Renal cortex interstitium (tissue), 11 donors: ENCODE data around the gene AKAP8. TPM values are rescaled to one million over a fixed set of nuclear protein-coding genes. Genes with fewer than 3 reads are reported as not detected.
"Not testable (repeated sequence)": the region's sequence is repeated elsewhere in the genome, so short reads cannot be mapped to it uniquely, and the experiment has no call there.

ENCODE experiments used
- DNase-seq, 11 donors: peaks; one replicate each; pipeline ENCODE4 v3.0.0-alpha.2; 2013; ENCODE audit warnings: low read depth in 9 of 11, low spot score in 4 of 11; ENCODE audit errors: extremely low read depth in 1 of 11
- polyA plus RNA-seq, 3 donors: library from polyadenylated mRNA; unstranded; fragments of 120-200 nt; gene quantifications; one replicate each; pipeline ENCODE4 v1.2.1, GENCODE V29; 2013; ENCODE audit not compliant: insufficient read length in 3 of 3

AKAP8 gene
- polyA plus RNA-seq, 3 donors = 26.9 to 36.9 (median 27.2) TPM

GRCh38 chr19:15412832-15413231 is 33.2 kb upstream of the AKAP8 start:
- no peak for DNase-seq

- not testable (repeated sequence) for DNase-seq
These were observed 31.8 kb upstream of the AKAP8 start for GRCh38 chr19:15411351-15411750.

- DNase-seq = no peak
These were observed 25.2 kb upstream of the AKAP8 start for GRCh38 chr19:15404780-15405211.

DNA sequence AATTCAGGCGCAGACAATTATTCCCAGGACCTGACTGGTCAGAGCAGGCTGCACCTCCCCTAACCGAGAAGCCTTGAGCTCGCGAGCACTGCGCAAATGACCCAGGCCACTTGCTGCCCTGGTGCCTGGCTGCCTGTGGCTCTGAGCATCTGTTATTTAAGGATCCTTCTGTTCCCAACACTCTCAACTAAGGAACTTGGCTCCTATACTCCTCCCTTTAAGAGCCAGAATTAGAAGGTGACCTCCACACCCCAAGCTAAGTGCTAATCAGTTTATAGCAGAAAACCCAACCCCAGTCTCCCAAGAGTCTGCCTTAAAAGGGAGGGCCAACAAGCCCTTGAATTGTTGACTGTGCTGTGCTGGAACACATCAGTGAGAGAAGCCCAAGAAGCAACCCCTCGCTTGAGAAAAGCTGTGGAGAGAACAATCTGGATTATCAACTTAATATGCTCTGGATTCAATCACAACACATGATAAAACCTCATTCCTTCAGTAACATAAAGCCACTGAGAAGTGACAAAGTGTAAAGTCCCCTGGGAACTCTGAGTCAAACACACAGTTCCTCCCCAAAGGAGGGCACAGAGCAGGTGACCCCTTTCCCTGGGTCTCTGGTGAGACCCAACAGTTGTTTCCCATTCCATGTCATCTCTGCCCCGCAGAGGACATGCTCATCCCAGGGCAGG is 24.7 kb upstream of the AKAP8 start:
- DNase-seq = no peak

- no peak for DNase-seq
These were observed 23.6 kb upstream of the AKAP8 start for GRCh38 chr19:15403151-15403531.

DNA sequence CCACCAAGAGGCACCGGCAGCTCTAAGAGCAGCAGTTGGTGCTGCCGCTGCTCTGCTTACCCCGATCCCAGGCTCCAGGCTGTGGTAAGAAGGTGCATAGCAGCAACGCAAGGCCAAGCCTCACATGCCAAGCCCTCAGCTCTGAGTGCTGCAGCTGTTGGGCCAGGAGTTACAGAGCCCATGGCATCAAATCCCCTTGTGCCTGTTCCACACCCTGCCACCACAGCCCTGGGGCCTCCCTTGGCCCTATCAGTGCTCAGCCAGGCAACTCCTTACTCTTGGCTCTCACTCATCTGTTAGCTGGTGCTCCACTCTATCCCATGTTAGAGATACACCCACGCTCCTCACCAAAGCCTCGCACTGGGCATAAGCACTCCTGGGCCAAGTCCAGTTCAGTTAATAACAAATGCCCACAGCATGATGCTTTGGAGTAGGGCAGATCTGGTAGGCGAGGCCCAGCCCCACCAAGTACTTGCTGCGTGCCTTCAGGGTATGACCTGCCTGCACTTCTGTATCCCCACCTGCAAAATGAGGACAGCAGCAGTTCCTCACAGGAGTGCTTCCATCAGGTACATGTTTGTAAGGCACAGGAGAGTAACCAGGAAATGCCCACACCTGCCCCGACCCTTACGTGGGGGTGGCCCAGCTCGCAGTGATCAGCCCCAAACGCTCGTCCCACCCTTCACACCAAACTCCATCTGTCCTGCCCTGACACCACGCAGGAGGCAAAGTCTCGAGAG is 23.0 kb upstream of the AKAP8 start:
- DNase-seq = no peak

- no peak for DNase-seq
These were observed 21.8 kb upstream of the AKAP8 start for GRCh38 chr19:15401397-15401710.

- no peak for DNase-seq
These were observed 21.2 kb upstream of the AKAP8 start for GRCh38 chr19:15400521-15401396.

DNA sequence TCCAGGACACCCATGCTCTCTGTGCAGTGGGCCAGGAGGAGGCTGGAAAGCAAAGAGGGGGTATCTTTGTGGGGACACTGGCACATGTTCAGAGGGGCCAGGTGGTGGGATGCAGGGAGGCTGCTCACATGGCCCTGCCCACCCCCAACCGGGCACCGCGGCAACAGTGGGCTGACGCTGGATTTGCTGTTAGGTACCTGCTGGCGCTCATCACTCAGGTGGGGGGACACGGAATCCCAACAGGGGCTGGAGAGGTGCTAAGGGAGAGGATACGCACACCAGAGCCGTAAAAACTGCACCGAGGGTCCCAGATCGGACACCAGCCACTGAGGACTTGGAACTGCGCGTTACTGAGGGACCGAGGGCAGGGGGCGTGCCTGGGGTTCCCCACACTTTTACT is 20.0 kb upstream of the AKAP8 start:
- DNase-seq = no peak

DNA sequence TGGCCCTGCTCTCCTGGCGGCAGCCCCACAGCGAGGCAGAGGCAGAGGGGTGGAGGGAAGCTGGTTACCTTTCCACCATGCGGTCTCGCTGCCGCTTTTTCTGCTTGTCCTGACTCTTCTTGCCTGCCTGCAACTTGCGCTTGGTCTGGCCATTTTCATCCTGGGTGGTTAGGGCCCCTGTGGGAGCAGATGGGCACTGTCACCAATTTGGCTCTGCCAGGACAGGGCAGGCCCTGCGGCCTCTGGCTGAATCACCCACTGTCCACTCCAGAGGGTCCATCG is 19.6 kb upstream of the AKAP8 start:
- DNase-seq = no peak

GRCh38 chr19:15398501-15399233 is 19.1 kb upstream of the AKAP8 start:
- no peak for DNase-seq

- DNase-seq = no peak
These were observed 18.2 kb upstream of the AKAP8 start for GRCh38 chr19:15397782-15398181.

- DNase-seq = no peak
These were observed 17.6 kb upstream of the AKAP8 start for GRCh38 chr19:15397236-15397635.

DNA sequence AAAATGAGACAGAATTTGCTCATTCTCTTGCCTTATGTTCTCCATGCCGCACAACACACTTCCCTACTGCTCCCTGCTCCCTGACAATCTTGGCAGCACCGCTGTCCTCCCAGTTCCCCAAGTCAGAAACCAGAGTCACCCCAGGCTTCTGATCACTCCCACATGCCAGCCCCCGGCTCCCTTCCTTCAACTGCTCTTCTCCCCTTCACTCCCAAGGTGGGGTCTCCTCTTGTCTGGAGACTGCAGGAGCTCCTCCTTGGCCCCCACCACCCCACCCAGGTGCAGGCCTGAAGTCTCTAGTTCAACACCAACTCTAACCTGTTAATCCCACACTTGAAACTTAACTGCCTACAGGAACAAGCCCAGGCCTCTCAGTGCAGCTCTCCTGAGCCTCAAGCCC is 16.8 kb upstream of the AKAP8 start:
- DNase-seq = no peak

DNA sequence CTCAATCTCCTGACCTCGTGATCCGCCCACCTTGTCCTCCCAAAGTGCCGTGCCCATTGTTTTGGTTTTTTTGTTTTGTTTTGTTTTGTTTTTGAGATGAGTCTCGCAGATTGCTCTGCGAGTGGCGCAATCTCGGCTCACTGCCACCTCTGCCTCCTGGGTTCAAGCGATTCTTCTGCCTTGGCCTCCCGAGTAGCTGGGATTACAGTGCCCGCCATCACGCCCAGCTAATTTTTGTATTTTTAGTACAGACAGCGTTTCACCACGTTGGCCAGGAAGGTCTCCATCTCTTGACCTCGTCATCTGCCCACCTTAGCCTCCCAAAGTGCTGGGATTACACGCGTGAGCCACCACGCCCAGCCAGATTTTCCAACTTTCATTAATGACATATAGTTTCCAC is 15.7 kb upstream of the AKAP8 start:
- DNase-seq = not testable (repeated sequence)

GRCh38 chr19:15394426-15394825 is 14.8 kb upstream of the AKAP8 start:
- no peak for DNase-seq

GRCh38 chr19:15393963-15394362 is 14.4 kb upstream of the AKAP8 start:
- no peak for DNase-seq

DNA sequence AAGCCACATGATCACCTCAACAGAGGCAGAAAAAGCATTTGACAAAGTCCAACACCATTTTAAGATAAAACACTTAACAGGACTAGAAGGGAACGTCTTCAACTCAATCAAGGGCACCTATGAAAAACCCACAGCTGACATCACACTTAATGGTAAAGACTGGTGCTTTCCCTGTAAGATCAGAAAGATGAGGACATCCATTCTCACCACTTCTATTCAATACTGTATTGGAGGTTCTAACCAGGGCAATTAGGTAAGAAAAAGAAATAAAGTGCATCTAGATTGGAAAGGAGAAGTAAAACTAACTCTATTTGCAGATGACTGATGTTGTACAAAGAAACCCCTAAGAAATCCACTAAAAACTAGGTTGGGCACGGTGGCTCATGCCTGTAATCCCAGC is 11.2 kb upstream of the AKAP8 start:
- DNase-seq = no peak

DNA sequence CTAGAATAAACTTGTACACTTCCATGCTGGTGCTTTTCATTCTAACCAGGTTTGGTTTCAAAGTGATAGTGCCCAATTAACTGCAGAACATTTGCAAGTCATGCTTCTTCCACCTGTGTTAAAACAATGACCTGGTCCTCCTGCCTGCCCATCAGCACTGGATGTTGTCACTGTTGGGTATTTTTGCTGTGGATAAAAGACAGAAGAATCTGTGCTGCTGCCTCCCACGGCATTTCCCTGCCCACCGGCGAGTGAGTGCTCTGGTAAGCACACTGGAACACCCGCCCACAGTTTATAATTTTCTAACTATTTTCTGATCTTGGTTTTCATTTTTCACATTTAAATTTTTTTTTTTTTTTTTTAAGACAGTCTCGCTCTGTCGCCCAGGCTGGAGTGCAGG is 2.3 kb upstream of the AKAP8 start:
- no peak for DNase-seq

GRCh38 chr19:15381429-15381828 is 1.8 kb upstream of the AKAP8 start:
- DNase-seq = no peak
